H1 (cell line): ENCODE results near the gene NODAL. TPM values are rescaled to one million over a fixed set of nuclear protein-coding genes. Genes with fewer than 3 reads are reported as not detected.

ENCODE experiments used
- CTCF ChIA-PET: fragments of 300-600 bp; sonication (Branson Sonifier 250); formaldehyde crosslinking; loops from one replicate; lab custom pipeline; 2021; ENCODE audit not compliant: partially characterized antibody; lab: Charles Lee
- POLR2A ChIA-PET: fragments of 300-600 bp; sonication (Branson Sonifier 250); formaldehyde crosslinking; loops from one replicate; lab custom pipeline; 2021; ENCODE audit warnings: inconsistent platforms; ENCODE audit not compliant: partially characterized antibody; lab: Charles Lee
- DNase-seq, 2 experiments: peaks; one replicate each; pipeline versions ENCODE4 v3.0.0 to v3.0.0-alpha.2; 2010 to 2022; ENCODE audit warnings: low spot score in 2 of 2, low read depth in 1 of 2, mixed read lengths in 1 of 2
- FAIRE-seq: peaks from 2 replicates; lab custom pipeline; 2011; peaks lifted over from hg19 to GRCh38; lab: Jason Lieb, UNC
- H2AFZ ChIP-seq: 2 replicates; pipeline ENCODE4 v1.8.1; 2012; ENCODE audit warnings: low read length, inconsistent platforms
- H2AK5ac ChIP-seq: 2 replicates; pipeline ENCODE4 v1.6.1; 2013; ENCODE audit warnings: low read depth, low read length
- H2BK120ac ChIP-seq: replicated peaks from 2 replicates; pipeline ENCODE3; 2013; ENCODE audit warnings: low read depth, low read length, inconsistent platforms
- H2BK12ac ChIP-seq: 2 replicates; pipeline ENCODE4 v1.6.1; 2013; ENCODE audit warnings: low read depth, low read length
- H2BK15ac ChIP-seq: 2 replicates; pipeline ENCODE4 v1.6.1; 2013; ENCODE audit warnings: low read length
- H2BK20ac ChIP-seq: 2 replicates; pipeline ENCODE4 v1.6.1; 2013; ENCODE audit warnings: low read length
- H2BK5ac ChIP-seq: 2 replicates; pipeline ENCODE4 v1.6.1; 2013; ENCODE audit warnings: low read depth, low read length
- H3K14ac ChIP-seq: 2 replicates; pipeline ENCODE4 v1.6.1; 2013; ENCODE audit warnings: inconsistent platforms; ENCODE audit not compliant: insufficient read length
- H3K18ac ChIP-seq: 2 replicates; pipeline ENCODE4 v1.6.1; 2013; ENCODE audit warnings: low read length; ENCODE audit errors: extremely low read depth
- H3K23ac ChIP-seq: 2 replicates; pipeline ENCODE4 v1.6.1; 2013; ENCODE audit warnings: inconsistent platforms; ENCODE audit not compliant: insufficient read length
- H3K23me2 ChIP-seq: 2 replicates; pipeline ENCODE4 v1.6.1; 2013; ENCODE audit warnings: low read depth, low read length
- H3K27ac ChIP-seq: 2 replicates; pipeline ENCODE4 v1.6.1; 2011; ENCODE audit warnings: low read depth, low read length, inconsistent platforms
- H3K27me3 ChIP-seq, 4 experiments: replicated peaks in 1 of 4; 1 replicate in 1 of 4; 2 replicates in 3 of 4; pipeline versions ENCODE4 v1.6.1 to v1.8.1; 2011 to 2013; ENCODE audit warnings: low read length in 3 of 4, mild to moderate bottlenecking in 3 of 4, inconsistent platforms in 2 of 4, mixed read lengths in 2 of 4, moderate library complexity in 1 of 4; ENCODE audit not compliant: control insufficient read depth in 3 of 4, insufficient read depth in 3 of 4; ENCODE audit errors: extremely low read depth in 1 of 4
- H3K36me3 ChIP-seq, 4 experiments: 2 replicates each; pipeline versions ENCODE4 v1.6.1 to v1.8.1; 2011 to 2013; ENCODE audit warnings: mild to moderate bottlenecking in 4 of 4, low read length in 3 of 4, moderate library complexity in 2 of 4, control low read depth in 1 of 4, inconsistent platforms in 1 of 4; ENCODE audit not compliant: insufficient read depth in 4 of 4, control insufficient read depth in 2 of 4
- H3K4ac ChIP-seq: replicated peaks from 2 replicates; pipeline ENCODE3; 2013; ENCODE audit warnings: low read length, low read depth, mixed read lengths, inconsistent platforms; ENCODE audit not compliant: insufficient read length
- H3K4me1 ChIP-seq, 4 experiments: replicated peaks in 1 of 4; 1 replicate in 1 of 4; 2 replicates in 3 of 4; pipeline versions ENCODE4 v1.6.1 to v1.8.1; 2011 to 2013; ENCODE audit warnings: low read length in 3 of 4, inconsistent platforms in 2 of 4, mixed read lengths in 1 of 4; ENCODE audit not compliant: insufficient read depth in 4 of 4, control insufficient read depth in 3 of 4
- H3K4me2 ChIP-seq, 2 experiments: 2 replicates each; pipeline versions ENCODE4 v1.6.1 to v1.8.1; 2011 to 2013; ENCODE audit warnings: low read depth in 2 of 2, low read length in 2 of 2, control low read depth in 1 of 2, inconsistent platforms in 1 of 2, mild to moderate bottlenecking in 1 of 2; ENCODE audit not compliant: insufficient read depth in 1 of 2
- H3K4me3 ChIP-seq, 4 experiments: fragments of 200-600, 300-600 bp in 1 of 4; sonication (generic), shearing (Covaris generic), sonication (Bioruptor Twin) in 1 of 4; 2 replicates each; pipeline versions ENCODE4 v1.5.1 to v1.8.1; 2011 to 2016; ENCODE audit warnings: low read length in 4 of 4, low read depth in 3 of 4, control low read depth in 2 of 4, inconsistent platforms in 2 of 4, mild to moderate bottlenecking in 2 of 4, mixed read lengths in 1 of 4, moderate library complexity in 1 of 4; ENCODE audit not compliant: insufficient read depth in 2 of 4; ENCODE audit errors: extremely low read depth in 1 of 4
- H3K56ac ChIP-seq: replicated peaks from 2 replicates; pipeline ENCODE3; 2013; ENCODE audit warnings: low read depth, mild to moderate bottlenecking, mixed read lengths, low read length, inconsistent platforms; ENCODE audit not compliant: insufficient read length
- H3K79me1 ChIP-seq: 2 replicates; pipeline ENCODE4 v1.6.1; 2013; ENCODE audit warnings: low read depth, low read length, control low read depth
- H3K79me2 ChIP-seq, 2 experiments: 2 replicates each; pipeline versions ENCODE4 v1.6.1 to v1.8.1; 2012 to 2013; ENCODE audit warnings: low read length in 2 of 2, mild to moderate bottlenecking in 2 of 2, inconsistent platforms in 1 of 2; ENCODE audit not compliant: insufficient read depth in 2 of 2, control insufficient read depth in 1 of 2
- H3K9ac ChIP-seq, 4 experiments: replicated peaks in 1 of 4; 1 replicate in 1 of 4; 2 replicates in 3 of 4; pipeline versions ENCODE4 v1.6.1 to v1.8.1; 2011 to 2013; ENCODE audit warnings: low read depth in 3 of 4, low read length in 3 of 4, control low read depth in 2 of 4, mild to moderate bottlenecking in 2 of 4, moderate library complexity in 2 of 4, inconsistent platforms in 1 of 4; ENCODE audit errors: extremely low read depth in 1 of 4
- H3K9me3 ChIP-seq, 2 experiments: 2 replicates each; pipeline versions ENCODE4 v1.6.1 to v1.8.1; 2012 to 2013; ENCODE audit warnings: mild to moderate bottlenecking in 2 of 2, moderate library complexity in 2 of 2, control low read depth in 1 of 2, inconsistent platforms in 1 of 2, low read depth in 1 of 2, low read length in 1 of 2, mixed read lengths in 1 of 2; ENCODE audit not compliant: insufficient read depth in 2 of 2
- H4K20me1 ChIP-seq, 2 experiments: replicated peaks in 1 of 2; 2 replicates each; pipeline versions ENCODE3 to v1.8.1; 2011 to 2013; ENCODE audit warnings: inconsistent platforms in 2 of 2, low read length in 2 of 2, mild to moderate bottlenecking in 1 of 2; ENCODE audit not compliant: insufficient read depth in 2 of 2, control insufficient read depth in 1 of 2
- H4K5ac ChIP-seq: 2 replicates; pipeline ENCODE4 v1.6.1; 2013; ENCODE audit warnings: low read length, low read depth, mixed read lengths, inconsistent platforms; ENCODE audit not compliant: insufficient read length
- H4K8ac ChIP-seq: 2 replicates; pipeline ENCODE4 v1.8.0; 2013; ENCODE audit warnings: mild to moderate bottlenecking, moderate library complexity, low read length, inconsistent platforms; ENCODE audit not compliant: insufficient read depth; ENCODE audit errors: extremely low read depth
- H4K91ac ChIP-seq: replicated peaks from 2 replicates; pipeline ENCODE3; 2013; ENCODE audit warnings: low read length, mixed read lengths, inconsistent platforms; ENCODE audit not compliant: insufficient read length
- BACH1 ChIP-seq: IDR thresholded peaks from 2 replicates; pipeline ENCODE4 v1.6.1; 2012; ENCODE audit warnings: low read length, improper control_type of control experiment
- BCL11A ChIP-seq, 2 experiments: IDR thresholded peaks; one replicate each; pipeline ENCODE4 v1.6.1; 2011; ENCODE audit warnings: low read depth in 2 of 2, low read length in 2 of 2, mild to moderate bottlenecking in 2 of 2
- CEBPB ChIP-seq: IDR thresholded peaks from 2 replicates; pipeline ENCODE4 v1.6.1; 2012; ENCODE audit warnings: low read depth, low read length
- CREB1 ChIP-seq: IDR thresholded peaks from 2 replicates; pipeline ENCODE4 v1.6.1; 2012; ENCODE audit warnings: inconsistent platforms
- JUND ChIP-seq: IDR thresholded peaks from 2 replicates; pipeline ENCODE4 v1.6.1; 2011; ENCODE audit warnings: mild to moderate bottlenecking, improper control_type of control experiment, low read length
- KDM4A ChIP-seq: IDR thresholded peaks from one replicate; pipeline ENCODE4 v1.7.1; 2012; ENCODE audit warnings: low read depth, mild to moderate bottlenecking, moderate library complexity, low read length, inconsistent platforms; ENCODE audit not compliant: severe bottlenecking
- NRF1 ChIP-seq: IDR thresholded peaks from 2 replicates; pipeline ENCODE4 v1.6.1; 2011; ENCODE audit warnings: mild to moderate bottlenecking, low read depth, low read length, improper control_type of control experiment
- POU5F1 ChIP-seq: IDR thresholded peaks from 2 replicates; pipeline ENCODE4 v1.6.1; 2011; ENCODE audit warnings: low read depth, mild to moderate bottlenecking, low read length, moderate library complexity
- RFX5 ChIP-seq: IDR thresholded peaks from 2 replicates; pipeline ENCODE4 v1.6.1; 2011; ENCODE audit warnings: low read depth, low read length, improper control_type of control experiment, borderline replicate concordance
- SIN3A ChIP-seq, 2 experiments: IDR thresholded peaks in 1 of 2; conservative IDR thresholded peaks in 1 of 2; 2 replicates each; pipeline ENCODE4 v1.6.1; 2011 to 2012; ENCODE audit warnings: low read length in 2 of 2, improper control_type of control experiment in 1 of 2, low read depth in 1 of 2, mild to moderate bottlenecking in 1 of 2
- SP1 ChIP-seq: IDR thresholded peaks from 2 replicates; pipeline ENCODE4 v1.6.1; 2011; ENCODE audit warnings: low read depth, low read length
- TAF7 ChIP-seq: optimal IDR thresholded peaks from 2 replicates; pipeline ENCODE3; 2011; ENCODE audit warnings: low read depth, mild to moderate bottlenecking, inconsistent platforms, low read length, moderate library complexity, borderline replicate concordance
- WGBS, 2 experiments: shearing (Covaris generic) in 1 of 2; methylation state at CpG; one replicate each; pipeline versions ENCODE4 v1.1.6 to v1.1.7; 2013 to 2015; ENCODE audit warnings: low lambda C conversion rate in 2 of 2, mixed read lengths in 2 of 2, inconsistent platforms in 1 of 2, low coverage in 1 of 2, missing lambda C conversion rate in 1 of 2; ENCODE audit not compliant: insufficient replicate concordance in 2 of 2, insufficient coverage in 1 of 2, insufficient read length in 1 of 2; ENCODE audit errors: extremely low coverage in 1 of 2, missing lambda C conversion rate in 1 of 2; 5-methylcytosine and 5-hydroxymethylcytosine counted together
- polyA plus RNA-seq, 7 experiments: library from polyadenylated mRNA; depleted of rRNA in 3 of 7; stranded (reverse) in 5 of 7; unstranded in 2 of 7; fragments of >200 nt in 5 of 7; fragments of 200-250 nt in 2 of 7; gene quantifications; 1 replicate in 5 of 7; 2 replicates in 1 of 7; 4 replicates in 1 of 7; pipeline versions ENCODE4 v1.2.1 to v1.2.3, GENCODE V29; 2011 to 2013; ENCODE audit warnings: missing spikeins in 2 of 7, mixed read lengths in 2 of 7
- total RNA-seq: library from RNA; stranded (reverse); fragmentation: NEBNext Ultra II Directional; extraction: Animal tissue kit (Norgen Biotek cat#: 25700); gene quantifications from 2 replicates; pipeline ENCODE4 v1.2.1, GENCODE V29; 2021
- TF ChIP-seq, protein P1 (sequence below): IDR thresholded peaks from 2 replicates; pipeline ENCODE4 v1.6.1; 2012; ENCODE audit warnings: inconsistent platforms
- TF ChIP-seq, protein P2 (sequence below): IDR thresholded peaks from 2 replicates; pipeline ENCODE4 v1.6.1; 2011; ENCODE audit warnings: low read depth, mild to moderate bottlenecking, low read length; ENCODE audit not compliant: insufficient read depth

NODAL gene
- total and polyA plus RNA-seq, 2 of the 8 experiments (the other 6 are each of a cell fraction or from before 2014, with no cell fraction given), result 2.0 to 7.3 TPM

DNA sequence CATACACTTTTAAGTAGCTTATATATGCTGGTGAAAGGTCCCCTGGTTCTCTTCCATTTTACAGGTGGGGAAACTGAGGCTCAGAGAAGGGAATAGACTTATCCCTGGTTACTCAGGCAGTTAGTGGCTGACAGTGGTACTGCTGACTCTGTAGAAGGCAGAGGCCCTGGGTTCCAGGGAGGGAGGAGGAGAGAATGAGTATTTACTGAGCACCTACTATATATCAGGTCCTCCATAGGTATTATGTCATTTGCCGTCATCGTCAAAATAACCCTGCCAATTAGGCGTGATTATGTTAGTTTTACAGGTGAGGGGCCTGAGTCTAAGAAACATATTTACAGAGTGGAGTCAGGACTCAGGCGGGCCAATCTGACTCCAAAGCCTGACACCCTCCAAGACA lies 23.8 kb upstream of the NODAL start:
- Histone ChIP-seq H2AFZ (no peak overlapping the region), H2BK5ac (no peak overlapping the region), H3K23me2 (no peaks in the 10 kb centered on the region), H4K91ac (no peak overlapping the region), H2BK120ac (no peak overlapping the region), H2AK5ac (peak overlapping the region; percentile 26; the same call in 1 of the 2 replicates), H4K8ac (no peak overlapping the region), H3K4ac (no peak overlapping the region), H2BK15ac (no peak overlapping the region), H3K4me2 (no peak overlapping the region), H3K18ac (no peak overlapping the region), H3K4me1 (no peaks in the 10 kb centered on the region; a peak in 1 of 7 replicates), H3K14ac (no peak overlapping the region), H2BK20ac (no peak overlapping the region), H3K36me3 (no peaks in the 10 kb centered on the region), H3K56ac (no peak overlapping the region), H3K9ac (no peak overlapping the region), H4K20me1 (no peaks in the 10 kb centered on the region), H3K9me3 (no peaks in the 10 kb centered on the region), H3K27me3 (peaks cover 0 to 5% (median 3%) of the 10 kb centered on the region in 4 experiments; a peak in 4 of 7 replicates), H3K27ac (no peak overlapping the region), H3K23ac (no peak overlapping the region), H4K5ac (no peak overlapping the region), H3K4me3 (no peak overlapping the region), H2BK12ac (no peak overlapping the region), H3K79me1 (no peaks in the 10 kb centered on the region), H3K79me2 (no peaks in the 10 kb centered on the region)
- TF ChIP-seq RFX5 (no peak), CREB1 (no peak), KDM4A (no peak), CEBPB (no peak), TAF7 (no peak), SP1 (no peak), BCL11A (IDR thresholded peaks at IDR 0.05; ENCODE audit: low read depth in 2 of 2, low read length in 2 of 2) (no peak), NRF1 (no peak), SIN3A (conservative IDR thresholded peaks at IDR 0.05 in 1 of 2, IDR thresholded peaks at IDR 0.05 in 1 of 2; ENCODE audit: low read depth in 1 of 2, low read length in 2 of 2) (no peak), JUND (no peak), BACH1 (no peak), POU5F1 (no peak)
- TF ChIP-seq, protein P1, sequence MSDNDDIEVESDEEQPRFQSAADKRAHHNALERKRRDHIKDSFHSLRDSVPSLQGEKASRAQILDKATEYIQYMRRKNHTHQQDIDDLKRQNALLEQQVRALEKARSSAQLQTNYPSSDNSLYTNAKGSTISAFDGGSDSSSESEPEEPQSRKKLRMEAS, result no peak
- TF ChIP-seq, protein P2, sequence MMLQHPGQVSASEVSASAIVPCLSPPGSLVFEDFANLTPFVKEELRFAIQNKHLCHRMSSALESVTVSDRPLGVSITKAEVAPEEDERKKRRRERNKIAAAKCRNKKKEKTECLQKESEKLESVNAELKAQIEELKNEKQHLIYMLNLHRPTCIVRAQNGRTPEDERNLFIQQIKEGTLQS, result no peak
- ChIA-PET POLR2A (no interaction called here), CTCF (interaction anchor here (1.3 to 43.0 kb wide), 4 partner anchors 11 to 75 kb away, joined by 3 to 908 read pairs (median 7); no protein-coding TSS in a partner anchor)
- no peak for DNase-seq
- FAIRE-seq, result no peak
- WGBS, 2 experiments, result 99% methylated on average over 4 of the region's 4 CpGs; no CpG with 5 or more reads in 1 of the 2 experiments
